Activated CD8-positive, alpha-beta T cell treated with anti-CD3 and anti-CD28 coated beads, Interleukin-2, amount 10 ng/mL, durations not matched to agents 7 days and 5 days (primary cell): Measurements from ENCODE around the gene BRD9. TPM values are rescaled to one million over a fixed set of nuclear protein-coding genes. Genes with fewer than 3 reads are reported as not detected.
A peak's percentile ranks its signal among the peaks of the same experiment; 100 is the strongest.
"Not testable (repeated sequence)": the region's sequence is repeated elsewhere in the genome, so short reads cannot be mapped to it uniquely, and the experiment has no call there.

Experiments used
- ATAC-seq: fragments of 150-1000 bp; cut with Tn5 transposase; one replicate; pipeline ENCODE4 v1.10.0; 2021; ENCODE audit warnings: moderate library complexity
- CTCF ChIA-PET: fragments of 350-600 bp; sonication (Branson Sonifier 250); formaldehyde crosslinking; loops from one replicate; lab custom pipeline; 2021; ENCODE audit warnings: antibody characterized with exemption; lab: Charles Lee
- POLR2A ChIA-PET: fragments of 350-600 bp; sonication (Branson Sonifier 250); formaldehyde crosslinking; loops from one replicate; lab custom pipeline; 2021; ENCODE audit warnings: antibody characterized with exemption; lab: Charles Lee
- DNase-seq: peaks from one replicate; pipeline ENCODE4 v3.0.0-alpha.2; 2020
- H3K27ac Mint-ChIP-seq: one replicate; pipeline ENCODE4 v1.8.0; 2021; ENCODE audit warnings: mild to moderate bottlenecking, mixed read lengths
- H3K27me3 Mint-ChIP-seq: one replicate; pipeline ENCODE4 v1.8.0; 2021; ENCODE audit warnings: low read depth, mixed read lengths
- H3K36me3 Mint-ChIP-seq: one replicate; pipeline ENCODE4 v1.8.0; 2021; ENCODE audit warnings: low read depth, mixed read lengths
- H3K4me1 Mint-ChIP-seq: one replicate; pipeline ENCODE4 v1.8.0; 2021; ENCODE audit warnings: low read depth, mixed read lengths
- H3K4me3 Mint-ChIP-seq: one replicate; pipeline ENCODE4 v1.8.0; 2021; ENCODE audit warnings: mild to moderate bottlenecking, mixed read lengths
- H3K9me3 Mint-ChIP-seq: one replicate; pipeline ENCODE4 v1.8.0; 2022; ENCODE audit warnings: mixed read lengths; ENCODE audit not compliant: insufficient read depth
- total RNA-seq, 2 experiments: library from RNA; stranded (reverse); gene quantifications; one replicate each; pipeline ENCODE4 v1.2.3, GENCODE V29; 2021

BRD9 gene
- total RNA-seq, 2 experiments from 2014 or later: 58.9 to 60.7 TPM

DNA sequence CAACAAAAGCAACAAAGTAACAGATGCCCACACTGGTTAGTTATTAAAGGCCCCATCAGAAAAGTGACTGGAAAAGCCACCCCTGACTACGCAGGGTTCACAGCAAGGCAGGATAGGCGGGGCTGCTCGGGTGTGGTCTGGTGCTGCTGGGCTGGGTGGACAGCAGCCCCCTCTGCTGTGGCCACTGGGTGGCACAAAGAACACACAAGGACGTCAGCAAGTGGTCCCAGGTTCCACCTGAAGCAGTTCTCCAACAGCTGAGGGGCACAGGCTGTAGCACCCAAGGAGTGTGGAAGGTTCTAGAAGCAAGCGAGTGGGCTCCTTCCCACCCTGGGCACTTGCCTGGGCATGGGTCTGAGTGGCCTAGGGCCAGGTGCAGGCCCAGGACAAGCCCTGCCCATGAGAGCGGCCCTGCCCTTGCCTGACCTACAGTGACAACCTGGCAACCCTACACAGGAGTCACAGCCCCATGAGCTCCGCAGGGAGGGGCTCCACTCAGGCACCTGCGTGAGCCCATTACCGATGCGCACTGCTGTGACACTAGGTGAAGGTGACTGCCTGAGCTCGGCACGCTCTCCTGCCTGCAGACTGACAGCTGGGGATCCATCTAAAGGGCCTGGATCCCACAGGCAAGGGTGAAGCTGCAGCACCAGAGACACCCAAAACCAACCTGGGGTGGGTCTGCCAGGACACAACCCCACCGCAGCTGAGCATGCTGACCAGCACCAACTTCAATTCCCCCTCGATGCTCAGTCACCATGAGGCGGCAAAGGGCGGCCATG, 8.1 kb downstream of the BRD9 start:
- Mint-ChIP-seq H3K27me3 (peaks cover 7% of the 10 kb centered on the region), H3K36me3 (peaks cover 88% of the 10 kb centered on the region), H3K4me3 (no peak overlapping the region), H3K27ac (no peak overlapping the region), H3K9me3 (peaks cover 9% of the 10 kb centered on the region), H3K4me1 (peaks cover 28% of the 10 kb centered on the region)
- ChIA-PET POLR2A (no interaction called here), CTCF (no interaction called here)
- ATAC-seq (no peak), DNase-seq (no peak)

DNA sequence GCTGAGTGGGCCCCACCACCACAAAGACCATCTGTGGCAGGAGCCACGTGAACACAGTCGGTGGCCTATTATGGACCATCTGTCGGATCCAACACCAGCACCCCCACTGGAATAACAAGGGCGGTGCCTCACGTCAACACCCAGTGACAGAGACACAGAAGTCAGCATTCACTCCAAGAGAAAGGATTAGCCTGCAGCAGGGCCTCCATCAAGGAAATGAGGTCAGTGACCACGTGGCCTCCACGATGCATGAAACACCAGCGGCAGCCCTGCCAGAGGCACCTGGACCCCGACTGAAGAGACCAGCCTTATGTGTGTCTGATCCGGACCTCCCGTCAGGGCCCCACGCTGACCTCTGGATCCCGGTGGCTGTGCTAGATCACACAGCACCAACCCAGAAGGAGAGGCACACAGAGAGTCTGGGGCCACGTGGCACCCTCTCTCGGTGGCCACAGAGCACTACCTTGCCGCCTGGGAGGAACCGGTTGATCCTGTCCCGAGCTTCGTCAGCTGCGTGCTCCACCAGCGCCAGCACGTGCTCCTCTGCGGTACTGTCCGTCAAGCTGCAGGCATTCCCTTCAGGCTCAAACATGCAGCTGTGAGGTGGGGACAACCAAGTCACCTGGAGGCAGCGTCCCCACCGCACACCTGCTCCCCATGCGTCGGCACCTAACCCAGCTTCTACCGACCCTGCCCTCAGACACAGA, 9.0 kb downstream of the BRD9 start:
- H3K36me3 Mint-ChIP-seq: peaks cover 80% of the 10 kb centered on the region
- peaks cover 9% of the 10 kb centered on the region for H3K9me3 Mint-ChIP-seq
- DNase-seq (no peak), ATAC-seq (no peak)
- ChIA-PET POLR2A (no interaction called here), CTCF (no interaction called here)
- H3K4me3 Mint-ChIP-seq: peak overlapping the region; percentile 48
- H3K27ac Mint-ChIP-seq: peak overlapping the region; percentile 85
- peaks cover 26% of the 10 kb centered on the region for H3K4me1 Mint-ChIP-seq
- peaks cover 7% of the 10 kb centered on the region for H3K27me3 Mint-ChIP-seq

DNA sequence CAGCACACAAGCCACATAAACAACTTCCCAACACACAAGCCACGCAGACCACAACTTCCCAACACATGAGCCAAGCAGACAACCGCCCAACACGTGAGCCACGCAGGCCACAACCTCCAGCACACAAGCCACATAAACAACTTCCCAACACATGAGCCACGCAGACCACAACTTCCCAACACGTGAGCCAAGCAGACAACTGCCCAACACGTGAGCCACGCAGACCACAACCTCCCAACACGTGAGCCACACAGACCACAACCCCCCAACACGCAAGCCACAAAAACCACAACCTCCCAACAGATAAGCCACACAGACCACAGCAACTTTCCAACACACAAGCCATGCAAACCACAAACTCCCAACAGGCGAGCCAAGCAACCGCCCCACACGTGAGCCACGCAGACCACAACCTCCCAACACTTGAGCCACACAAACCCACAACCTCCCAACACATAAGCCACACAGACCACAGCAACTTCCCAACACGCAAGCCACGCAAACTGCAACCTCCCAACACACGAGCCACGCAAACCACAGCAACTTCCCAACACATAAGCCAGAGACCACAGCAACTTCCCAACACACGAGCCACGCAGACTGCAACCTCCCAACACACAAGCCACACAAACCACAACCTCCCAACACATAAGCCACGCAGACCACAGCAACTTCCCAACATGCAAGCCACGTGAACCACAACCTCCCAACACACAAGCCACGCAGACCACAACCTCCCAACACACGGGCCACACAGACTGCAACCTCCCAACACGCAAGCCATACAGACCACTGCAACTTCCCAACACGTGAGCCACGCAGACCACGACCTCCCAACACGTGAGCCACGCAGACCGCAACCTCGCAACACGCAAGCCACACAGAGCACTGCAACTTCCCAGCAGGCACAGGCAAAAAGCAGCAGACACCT, 10.1 kb downstream of the BRD9 start:
- peaks cover 79% of the 10 kb centered on the region for H3K36me3 Mint-ChIP-seq
- H3K4me3 Mint-ChIP-seq: peak overlapping the region; percentile 48
- peaks cover 21% of the 10 kb centered on the region for H3K4me1 Mint-ChIP-seq
- ChIA-PET POLR2A (no interaction called here), CTCF (no interaction called here)
- peaks cover 9% of the 10 kb centered on the region for H3K9me3 Mint-ChIP-seq
- H3K27ac Mint-ChIP-seq: peak overlapping the region; percentile 85
- DNase-seq: no peak
- H3K27me3 Mint-ChIP-seq: peaks cover 7% of the 10 kb centered on the region
- ATAC-seq: peak; percentile 8

DNA sequence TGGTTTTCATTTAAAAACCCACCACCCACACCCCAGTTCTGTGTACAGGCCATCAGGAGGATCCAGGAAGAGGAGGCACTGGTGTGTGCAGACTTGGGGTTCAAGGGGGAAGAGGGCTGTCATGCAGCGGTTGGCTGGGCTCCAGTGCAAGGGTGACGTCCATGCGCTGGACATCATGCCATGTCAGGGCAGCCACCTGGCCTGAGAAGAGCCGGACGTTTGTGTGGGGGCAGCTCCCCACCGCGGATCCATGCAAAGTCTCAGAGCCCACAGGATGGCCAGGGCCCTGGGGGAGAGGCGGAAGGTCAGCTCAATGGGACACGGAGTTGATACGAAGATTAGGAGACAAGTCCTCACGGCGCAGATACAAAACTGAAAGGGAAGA, 11.1 kb downstream of the BRD9 start:
- Mint-ChIP-seq H3K27me3 (peaks cover 7% of the 10 kb centered on the region), H3K4me3 (no peak overlapping the region), H3K36me3 (peaks cover 76% of the 10 kb centered on the region), H3K27ac (no peak overlapping the region), H3K9me3 (peaks cover 9% of the 10 kb centered on the region), H3K4me1 (peaks cover 21% of the 10 kb centered on the region)
- ChIA-PET POLR2A (no interaction called here), CTCF (no interaction called here)
- DNase-seq: no peak
- no peak for ATAC-seq

DNA sequence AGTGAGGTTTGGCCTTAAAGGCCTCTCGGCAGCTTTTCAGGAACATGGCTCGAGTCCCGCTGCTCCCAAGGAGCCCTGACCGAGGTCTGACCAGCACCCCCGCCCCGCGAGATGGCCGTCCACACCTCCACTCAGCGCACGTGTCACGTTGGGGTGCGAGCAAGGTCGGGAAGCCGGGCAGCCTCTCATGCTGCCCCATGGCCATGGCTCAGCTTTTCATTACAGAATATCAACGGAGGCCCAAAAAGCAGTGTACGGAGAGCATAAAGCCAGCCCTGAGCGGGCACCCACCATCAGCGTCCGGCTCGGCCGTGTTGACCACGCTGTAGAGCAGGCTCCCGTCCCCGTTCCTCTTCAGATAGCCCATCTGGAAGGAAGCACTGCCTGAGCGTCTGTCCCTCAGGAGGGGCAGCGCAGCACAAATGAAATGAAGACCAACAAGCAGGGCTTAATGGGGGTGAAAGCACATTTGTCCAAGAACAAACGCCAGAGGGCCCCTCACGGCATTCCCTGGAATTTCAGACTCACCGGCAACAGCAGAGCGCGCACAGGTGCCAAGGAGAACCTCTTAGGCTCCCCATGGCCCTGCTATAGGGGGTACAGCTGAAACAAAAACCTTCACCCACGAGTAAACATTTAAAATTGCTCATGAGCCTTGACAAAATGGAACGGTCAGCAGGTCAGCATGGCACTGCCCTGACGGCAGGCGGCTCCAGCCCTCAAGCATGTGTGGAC, 11.6 kb downstream of the BRD9 start:
- ChIA-PET CTCF (no interaction called here), POLR2A (no interaction called here)
- Mint-ChIP-seq H3K36me3 (peaks cover 75% of the 10 kb centered on the region), H3K9me3 (peaks cover 9% of the 10 kb centered on the region), H3K4me1 (peaks cover 21% of the 10 kb centered on the region), H3K4me3 (no peak overlapping the region), H3K27ac (no peak overlapping the region), H3K27me3 (peaks cover 7% of the 10 kb centered on the region)
- no peak for DNase-seq
- ATAC-seq: no peak

DNA sequence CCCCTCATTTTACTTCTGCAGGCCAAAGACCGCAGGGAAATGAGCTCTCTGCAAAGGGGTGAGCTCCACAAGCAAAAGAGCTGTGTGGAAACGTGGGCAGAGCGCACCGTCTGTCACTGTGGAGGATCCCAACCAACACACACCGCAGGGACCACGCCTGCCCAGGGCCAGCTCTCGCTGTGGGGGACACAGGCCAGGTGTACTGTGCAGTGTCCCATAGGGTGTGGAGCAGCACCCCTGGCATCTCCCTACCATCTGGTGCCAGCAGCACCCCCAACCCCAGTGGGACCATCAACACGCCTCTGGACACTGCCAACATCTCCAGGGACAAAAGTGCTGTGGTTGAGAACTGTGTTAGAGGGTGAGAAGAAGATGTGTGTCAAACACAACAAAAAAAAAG, 13.9 kb downstream of the BRD9 start:
- H3K4me3 Mint-ChIP-seq, DNase-seq, H3K9me3 Mint-ChIP-seq, H3K27me3 Mint-ChIP-seq, ATAC-seq, POLR2A ChIA-PET, H3K27ac Mint-ChIP-seq, CTCF ChIA-PET: not testable (repeated sequence)
- H3K36me3 Mint-ChIP-seq: peaks cover 70% of the 10 kb centered on the region
- peaks cover 18% of the 10 kb centered on the region for H3K4me1 Mint-ChIP-seq

DNA sequence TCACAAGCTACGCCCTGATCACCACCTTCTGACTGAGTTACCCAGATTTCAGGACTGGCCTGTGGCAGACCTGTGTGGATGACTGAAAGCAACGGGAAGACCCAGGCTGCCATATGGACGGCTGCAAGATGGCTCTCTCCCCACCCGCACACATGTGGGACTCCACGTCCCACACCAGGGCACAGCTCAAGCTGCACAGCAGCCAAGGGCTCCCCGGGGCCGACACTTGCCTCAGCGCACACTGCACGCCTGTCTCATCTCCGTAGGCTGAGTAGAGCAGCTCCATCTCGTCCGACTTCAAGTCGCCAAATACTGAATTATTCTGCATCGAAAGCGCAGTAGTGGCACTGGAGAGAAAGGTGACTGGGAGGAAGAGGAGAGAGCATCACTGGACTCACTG, 14.5 kb downstream of the BRD9 start:
- peaks cover 18% of the 10 kb centered on the region for H3K4me1 Mint-ChIP-seq
- CTCF ChIA-PET: no interaction called here
- H3K36me3 Mint-ChIP-seq: peaks cover 70% of the 10 kb centered on the region

DNA sequence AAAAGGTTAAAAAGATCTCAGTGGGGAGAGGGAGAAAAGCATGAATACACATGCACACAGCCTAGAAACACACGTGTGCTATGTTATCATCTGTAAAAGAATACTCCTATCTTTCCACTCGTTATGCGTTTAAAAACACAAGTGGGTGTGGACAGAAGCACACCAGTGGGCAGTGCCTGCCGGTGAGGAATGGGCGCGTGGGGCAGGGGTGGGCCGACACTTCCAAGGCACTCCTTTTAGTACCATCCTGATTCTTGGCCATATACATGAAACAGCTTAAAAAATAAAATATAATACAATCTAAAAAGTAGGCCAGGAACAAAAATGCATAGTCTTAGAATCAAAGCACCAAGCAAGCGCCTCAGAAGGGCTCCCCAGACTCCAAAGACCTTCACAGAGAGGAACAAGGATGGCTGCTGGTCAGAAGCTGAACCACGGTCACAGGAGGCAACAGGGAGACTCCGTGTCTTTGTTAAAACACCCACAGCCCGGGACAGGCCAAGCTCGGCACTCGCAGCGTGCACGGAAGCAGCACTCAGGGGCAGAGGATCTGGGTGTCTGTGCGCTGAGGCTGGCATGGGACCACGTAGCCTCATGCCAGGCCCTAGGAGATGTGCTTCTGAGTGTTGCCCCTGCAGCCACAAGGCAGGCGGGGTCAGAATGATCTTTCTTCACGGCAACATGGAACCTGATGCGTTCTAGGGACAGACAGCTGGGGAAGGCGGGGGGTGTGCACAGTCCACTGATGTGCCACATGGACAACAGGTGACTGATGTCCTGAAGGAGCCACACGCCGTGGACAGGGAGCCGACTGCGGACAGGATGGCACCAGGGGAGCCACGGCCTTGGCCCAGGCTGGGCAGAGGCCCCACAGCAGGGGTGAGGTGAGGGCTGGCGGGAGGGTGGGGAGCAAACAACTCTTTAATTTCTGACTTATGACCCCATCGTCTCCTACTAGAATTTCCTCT, 15.9 kb downstream of the BRD9 start:
- POLR2A ChIA-PET: no interaction called here
- H3K4me1 Mint-ChIP-seq: peaks cover 4% of the 10 kb centered on the region
- ATAC-seq (no peak), DNase-seq (no peak)
- CTCF ChIA-PET: interaction anchor here (0.9 kb wide), 1 partner anchor 626 kb away, joined by 3 read pairs; no protein-coding TSS in a partner anchor
- no peak overlapping the region for H3K4me3 Mint-ChIP-seq
- H3K36me3 Mint-ChIP-seq: peaks cover 59% of the 10 kb centered on the region
- H3K27me3 Mint-ChIP-seq: no peaks in the 10 kb centered on the region
- no peaks in the 10 kb centered on the region for H3K9me3 Mint-ChIP-seq
- no peak overlapping the region for H3K27ac Mint-ChIP-seq

More for the DNA sequence above, 14.5 kb downstream of the BRD9 start:
- H3K9me3 Mint-ChIP-seq: peaks cover 9% of the 10 kb centered on the region
- POLR2A ChIA-PET: no interaction called here
- H3K4me3 Mint-ChIP-seq: no peak overlapping the region
- H3K27me3 Mint-ChIP-seq: peaks cover 7% of the 10 kb centered on the region
- DNase-seq (no peak), ATAC-seq (no peak)
- no peak overlapping the region for H3K27ac Mint-ChIP-seq

DNA sequence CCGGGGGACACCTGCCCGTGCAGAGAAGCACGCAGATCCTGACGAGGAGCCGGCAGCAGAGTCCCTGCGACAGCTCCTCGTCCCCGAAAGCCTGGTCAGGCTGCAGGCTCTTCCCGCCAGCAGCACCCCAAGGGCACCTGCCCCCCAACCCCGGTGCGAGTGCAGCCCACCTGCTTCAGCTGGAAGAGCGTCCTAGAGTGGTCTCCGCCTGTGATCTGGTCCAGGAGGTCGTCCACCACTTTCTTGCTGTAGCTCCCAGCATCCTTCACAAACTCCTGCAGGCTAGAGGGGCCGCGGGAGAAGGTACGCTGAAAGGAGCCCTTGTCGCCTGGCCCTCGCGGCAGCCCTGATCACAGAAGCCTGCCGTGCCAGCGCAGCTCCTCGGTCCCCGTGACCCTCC, 16.7 kb downstream of the BRD9 start:
- Mint-ChIP-seq H3K27me3 (no peaks in the 10 kb centered on the region), H3K9me3 (no peaks in the 10 kb centered on the region), H3K27ac (no peak overlapping the region), H3K4me1 (no peaks in the 10 kb centered on the region), H3K4me3 (no peak overlapping the region), H3K36me3 (peaks cover 59% of the 10 kb centered on the region)
- ChIA-PET POLR2A (no interaction called here), CTCF (interaction anchor here (0.9 kb wide), 1 partner anchor 627 kb away, joined by 3 read pairs; no protein-coding TSS in a partner anchor)
- DNase-seq (no peak), ATAC-seq (no peak)

DNA sequence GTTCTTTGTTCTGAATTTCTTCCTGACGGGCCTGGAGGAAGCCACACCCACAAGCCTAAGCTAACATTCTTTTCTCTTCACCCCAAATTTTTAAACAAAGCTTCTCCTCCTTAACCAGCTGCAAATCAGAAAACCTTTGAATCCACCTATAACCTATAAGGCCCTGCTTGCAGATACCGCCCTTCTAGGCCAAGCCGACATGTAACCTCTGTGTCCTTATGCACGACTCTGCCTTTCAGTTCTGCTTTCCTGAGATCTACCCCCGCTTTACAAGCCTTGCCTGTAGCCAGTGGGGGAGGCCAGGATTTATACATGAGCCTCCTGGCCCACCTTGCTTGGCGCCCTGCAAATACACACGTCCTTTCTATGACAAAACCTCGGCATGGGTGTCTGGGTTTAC, 19.3 kb downstream of the BRD9 start:
- Mint-ChIP-seq H3K27me3 (no peaks in the 10 kb centered on the region), H3K27ac (peak overlapping the region; percentile 21), H3K36me3 (peaks cover 77% of the 10 kb centered on the region), H3K4me1 (no peaks in the 10 kb centered on the region), H3K4me3 (no peak overlapping the region), H3K9me3 (no peaks in the 10 kb centered on the region)
- CTCF ChIA-PET: no interaction called here
- no peak for ATAC-seq
- no peak for DNase-seq
- POLR2A ChIA-PET: no interaction called here
